ENCODE results near the gene TRRAP. TPM values are rescaled to one million over a fixed set of nuclear protein-coding genes. Genes with fewer than 3 reads are reported as not detected.
A peak's percentile ranks its signal among the peaks of the same experiment; 100 is the strongest.

Gene TRRAP
- total RNA-seq, result 10 to 100 TPM; 29.1 to 53.4 (median 37.5) TPM

- Histone ChIP-seq H3K4me3 (peak within 1 kb of the TSS; percentile 90 to 100 (median 98)), H3K27ac (peak within 1 kb of the TSS; percentile 95 to 99 (median 96)), H3K4me1 (peaks cover 13 to 25% (median 15%) of the 10 kb centered on the region in 4 donors), H3K27me3 (no peaks in the 10 kb centered on the region), H3K36me3 (peaks cover 0 to 29% (median 16%) of the 10 kb centered on the region in 4 donors), H3K9me3 (no peaks in the 10 kb centered on the region)
- DNase-seq (peak; percentile 67 to 96), ATAC-seq (ENCODE audit: low FRiP score in 2 of 2) (peak; percentile 91 to 96)
- 0% methylated on average over 11 of the region's 113 CpGs; no CpG with 5 or more reads in 1 of the 2 donors for WGBS, 2 donors
- TF ChIP-seq, protein P1, sequence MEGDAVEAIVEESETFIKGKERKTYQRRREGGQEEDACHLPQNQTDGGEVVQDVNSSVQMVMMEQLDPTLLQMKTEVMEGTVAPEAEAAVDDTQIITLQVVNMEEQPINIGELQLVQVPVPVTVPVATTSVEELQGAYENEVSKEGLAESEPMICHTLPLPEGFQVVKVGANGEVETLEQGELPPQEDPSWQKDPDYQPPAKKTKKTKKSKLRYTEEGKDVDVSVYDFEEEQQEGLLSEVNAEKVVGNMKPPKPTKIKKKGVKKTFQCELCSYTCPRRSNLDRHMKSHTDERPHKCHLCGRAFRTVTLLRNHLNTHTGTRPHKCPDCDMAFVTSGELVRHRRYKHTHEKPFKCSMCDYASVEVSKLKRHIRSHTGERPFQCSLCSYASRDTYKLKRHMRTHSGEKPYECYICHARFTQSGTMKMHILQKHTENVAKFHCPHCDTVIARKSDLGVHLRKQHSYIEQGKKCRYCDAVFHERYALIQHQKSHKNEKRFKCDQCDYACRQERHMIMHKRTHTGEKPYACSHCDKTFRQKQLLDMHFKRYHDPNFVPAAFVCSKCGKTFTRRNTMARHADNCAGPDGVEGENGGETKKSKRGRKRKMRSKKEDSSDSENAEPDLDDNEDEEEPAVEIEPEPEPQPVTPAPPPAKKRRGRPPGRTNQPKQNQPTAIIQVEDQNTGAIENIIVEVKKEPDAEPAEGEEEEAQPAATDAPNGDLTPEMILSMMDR (IDR thresholded peaks at IDR 0.05), result peak; percentile 91 to 99 (median 98)
- TF ChIP-seq EP300 (IDR thresholded peaks at IDR 0.05) (no peak), POLR2AphosphoS5 (IDR thresholded peaks at IDR 0.05) (peak; percentile 42 to 44), POLR2A (IDR thresholded peaks at IDR 0.05) (peak in 3 of 4 donors; percentile 31 to 76 (median 60))
These were observed at the start of gene TRRAP for GRCh38 chr7:98878365-98879197. Gene TRRAP (plus strand): TSS chr7:98878532. CDS start chr7:98881151, 2,619 bp downstream.

GRCh38 chr7:98830972-98831548, 47.3 kb upstream of the TRRAP start:
- no peaks in the 10 kb centered on the region for H3K36me3 ChIP-seq
- DNase-seq (no peak), ATAC-seq (ENCODE audit: low FRiP score in 2 of 2) (no peak)
- H3K4me3 ChIP-seq, result no peak overlapping the region
- H3K9me3 ChIP-seq, result no peaks in the 10 kb centered on the region
- TF ChIP-seq, protein P1 (IDR thresholded peaks at IDR 0.05), result no peak
- TF ChIP-seq POLR2A (IDR thresholded peaks at IDR 0.05) (no peak), POLR2AphosphoS5 (IDR thresholded peaks at IDR 0.05) (no peak), EP300 (IDR thresholded peaks at IDR 0.05) (no peak)
- 74 to 89% methylated on average over 2 of the region's 2 CpGs for WGBS, 2 donors
- no peaks in the 10 kb centered on the region for H3K4me1 ChIP-seq
- no peak overlapping the region for H3K27ac ChIP-seq
- no peaks in the 10 kb centered on the region for H3K27me3 ChIP-seq

GRCh38 chr7:98831641-98832221, 46.6 kb upstream of the TRRAP start:
- DNase-seq (no peak), ATAC-seq (ENCODE audit: low FRiP score in 2 of 2) (no peak)
- Histone ChIP-seq H3K27me3 (no peaks in the 10 kb centered on the region), H3K9me3 (no peaks in the 10 kb centered on the region), H3K27ac (no peak overlapping the region), H3K4me1 (no peaks in the 10 kb centered on the region), H3K4me3 (no peak overlapping the region), H3K36me3 (no peaks in the 10 kb centered on the region)
- 76 to 80% methylated on average over 8 of the region's 8 CpGs for WGBS, 2 donors
- TF ChIP-seq, protein P1 (IDR thresholded peaks at IDR 0.05), result peak in 5 of 6 experiments; percentile 13 to 38 (median 23)
- TF ChIP-seq EP300 (IDR thresholded peaks at IDR 0.05), result no peak
- TF ChIP-seq POLR2A (IDR thresholded peaks at IDR 0.05), result no peak

GRCh38 chr7:98833022-98833421, 45.3 kb upstream of the TRRAP start:
- H3K36me3 ChIP-seq, result no peaks in the 10 kb centered on the region
- no peaks in the 10 kb centered on the region for H3K27me3 ChIP-seq
- H3K4me1 ChIP-seq, result no peaks in the 10 kb centered on the region
- DNase-seq, result no peak
- TF ChIP-seq POLR2AphosphoS5 (IDR thresholded peaks at IDR 0.05) (no peak), EP300 (IDR thresholded peaks at IDR 0.05) (no peak), POLR2A (IDR thresholded peaks at IDR 0.05) (no peak)
- TF ChIP-seq, protein P1 (IDR thresholded peaks at IDR 0.05), result no peak
- WGBS, 2 donors, result 93 to 94% methylated on average over 2 of the region's 2 CpGs
- no peak overlapping the region for H3K27ac ChIP-seq
- ATAC-seq (ENCODE audit: low FRiP score in 2 of 2), result no peak
- no peaks in the 10 kb centered on the region for H3K9me3 ChIP-seq
- H3K4me3 ChIP-seq, result no peak overlapping the region

Data from upper lobe of left lung (tissue), 6 donors.